ENCODE measurements around the gene ACVR1B.
A peak's percentile ranks its signal among the peaks of the same experiment; 100 is the strongest.

The ACVR1B gene

GRCh38 chr12:52007158-52007921, 55.8 kb downstream of the ACVR1B start:
- Histone ChIP-seq H3K27me3 (ENCODE audit: low read depth, low read length) (peaks cover 27% of the 10 kb centered on the region), H2AFZ (ENCODE audit: low read depth, low read length) (no peak overlapping the region)

GRCh38 chr12:52007982-52008510, 56.5 kb downstream of the ACVR1B start:
- H3K4me1 ChIP-seq (ENCODE audit: low read length), result peaks cover 27% of the 10 kb centered on the region
- no peak overlapping the region for H3K4me3 ChIP-seq (ENCODE audit: low read length)

More at GRCh38 chr12:52007158-52007921, 55.8 kb downstream of the ACVR1B start:
- H3K79me2 ChIP-seq (ENCODE audit: low read length), result no peaks in the 10 kb centered on the region
- H3K4me1 ChIP-seq (ENCODE audit: low read length), result peaks cover 27% of the 10 kb centered on the region
- no peak for TF ChIP-seq CTCF (IDR thresholded peaks at IDR 0.05; ENCODE audit: low read depth, low read length)
- no peak for TF ChIP-seq EZH2phosphoT487 (IDR thresholded peaks at IDR 0.05; ENCODE audit: low read depth)
- no peaks in the 10 kb centered on the region for H3K9me3 ChIP-seq (ENCODE audit: insufficient read depth, low read length)
- no peak overlapping the region for H3K27ac ChIP-seq (ENCODE audit: low read length)
- H3K4me2 ChIP-seq (ENCODE audit: low read length), result peak overlapping the region; percentile 74
- H4K20me1 ChIP-seq (ENCODE audit: insufficient read depth, low read length), result no peaks in the 10 kb centered on the region
- 0 out of 2 replicates have a peak overlapping the region, but pooled peaks have one; percentile 16 for H3K9ac ChIP-seq (ENCODE audit: low read length)
- H3K36me3 ChIP-seq (replicated peaks; ENCODE audit: low read depth, low read length), result no peaks in the 10 kb centered on the region
- peak overlapping the region; percentile 66 for H3K4me3 ChIP-seq (ENCODE audit: low read length)

GRCh38 chr12:52009081-52009751, 57.7 kb downstream of the ACVR1B start:
- H3K27me3 ChIP-seq (ENCODE audit: low read depth, low read length), result peaks cover 27% of the 10 kb centered on the region
- H3K4me2 ChIP-seq (ENCODE audit: low read length), result no peak overlapping the region
- H3K36me3 ChIP-seq (replicated peaks; ENCODE audit: low read depth, low read length), result no peaks in the 10 kb centered on the region
- no peak overlapping the region for H2AFZ ChIP-seq (ENCODE audit: low read depth, low read length)
- H3K4me3 ChIP-seq (ENCODE audit: low read length), result no peak overlapping the region
- H3K4me1 ChIP-seq (ENCODE audit: low read length), result peaks cover 24% of the 10 kb centered on the region
- H3K9ac ChIP-seq (ENCODE audit: low read length), result no peak overlapping the region
- TF ChIP-seq EZH2phosphoT487 (IDR thresholded peaks at IDR 0.05; ENCODE audit: low read depth) (no peak), CTCF (IDR thresholded peaks at IDR 0.05; ENCODE audit: low read depth, low read length) (no peak)
- no peak overlapping the region for H3K27ac ChIP-seq (ENCODE audit: low read length)
- no peaks in the 10 kb centered on the region for H4K20me1 ChIP-seq (ENCODE audit: insufficient read depth, low read length)
- H3K9me3 ChIP-seq (ENCODE audit: insufficient read depth, low read length), result no peaks in the 10 kb centered on the region
- H3K79me2 ChIP-seq (ENCODE audit: low read length), result no peaks in the 10 kb centered on the region

More at GRCh38 chr12:52007982-52008510, 56.5 kb downstream of the ACVR1B start:
- H3K27me3 ChIP-seq (ENCODE audit: low read depth, low read length), result peaks cover 27% of the 10 kb centered on the region
- H3K9ac ChIP-seq (ENCODE audit: low read length), result no peak overlapping the region
- H3K4me2 ChIP-seq (ENCODE audit: low read length), result no peak overlapping the region
- no peak overlapping the region for H2AFZ ChIP-seq (ENCODE audit: low read depth, low read length)
- H3K27ac ChIP-seq (ENCODE audit: low read length), result no peak overlapping the region
- no peaks in the 10 kb centered on the region for H4K20me1 ChIP-seq (ENCODE audit: insufficient read depth, low read length)
- H3K79me2 ChIP-seq (ENCODE audit: low read length), result no peaks in the 10 kb centered on the region
- H3K9me3 ChIP-seq (ENCODE audit: insufficient read depth, low read length), result no peaks in the 10 kb centered on the region
- H3K36me3 ChIP-seq (replicated peaks; ENCODE audit: low read depth, low read length), result no peaks in the 10 kb centered on the region
- TF ChIP-seq EZH2phosphoT487 (IDR thresholded peaks at IDR 0.05; ENCODE audit: low read depth), result no peak
- no peak for TF ChIP-seq CTCF (IDR thresholded peaks at IDR 0.05; ENCODE audit: low read depth, low read length)

GRCh38 chr12:52010152-52010622, 58.7 kb downstream of the ACVR1B start:
- peaks cover 20% of the 10 kb centered on the region for H3K27me3 ChIP-seq (ENCODE audit: low read depth, low read length)
- peaks cover 14% of the 10 kb centered on the region for H3K4me1 ChIP-seq (ENCODE audit: low read length)
- H3K9ac ChIP-seq (ENCODE audit: low read length), result no peak overlapping the region
- no peak overlapping the region for H3K4me3 ChIP-seq (ENCODE audit: low read length)
- no peak overlapping the region for H3K27ac ChIP-seq (ENCODE audit: low read length)
- H2AFZ ChIP-seq (ENCODE audit: low read depth, low read length), result no peak overlapping the region
- no peak overlapping the region for H3K4me2 ChIP-seq (ENCODE audit: low read length)
- TF ChIP-seq EZH2phosphoT487 (IDR thresholded peaks at IDR 0.05; ENCODE audit: low read depth) (no peak), CTCF (IDR thresholded peaks at IDR 0.05; ENCODE audit: low read depth, low read length) (no peak)
- H3K79me2 ChIP-seq (ENCODE audit: low read length), result no peaks in the 10 kb centered on the region
- no peaks in the 10 kb centered on the region for H4K20me1 ChIP-seq (ENCODE audit: insufficient read depth, low read length)
- H3K9me3 ChIP-seq (ENCODE audit: insufficient read depth, low read length), result no peaks in the 10 kb centered on the region
- no peaks in the 10 kb centered on the region for H3K36me3 ChIP-seq (replicated peaks; ENCODE audit: low read depth, low read length)

All from OCI-LY3 (cell line).